Chondrocyte (in vitro differentiated cells): ENCODE measurements around the gene ZNF692. TPM values are rescaled to one million over a fixed set of nuclear protein-coding genes. Genes with fewer than 3 reads are reported as not detected.

Source experiments
- DNase-seq: peaks from one replicate; pipeline ENCODE4 v3.0.0; 2021; ENCODE audit warnings: mixed read lengths, low spot score
- H3K27ac Mint-ChIP-seq: one replicate; pipeline ENCODE4 v1.8.0; 2021; ENCODE audit warnings: mild to moderate bottlenecking, moderate library complexity, mixed read lengths; ENCODE audit not compliant: unreplicated experiment
- H3K27me3 Mint-ChIP-seq: 2 replicates; pipeline ENCODE4 v1.8.0; 2021; ENCODE audit warnings: low read depth, mixed read lengths
- H3K36me3 Mint-ChIP-seq: 2 replicates; pipeline ENCODE4 v1.8.0; 2021; ENCODE audit warnings: low read depth, mixed read lengths
- H3K4me1 Mint-ChIP-seq: 2 replicates; pipeline ENCODE4 v1.8.0; 2021; ENCODE audit warnings: low read depth, mild to moderate bottlenecking, mixed read lengths
- H3K4me3 Mint-ChIP-seq: one replicate; pipeline ENCODE4 v1.8.0; 2021; ENCODE audit warnings: mild to moderate bottlenecking, moderate library complexity, mixed read lengths; ENCODE audit not compliant: unreplicated experiment
- H3K9me3 Mint-ChIP-seq: 2 replicates; pipeline ENCODE4 v1.8.0; 2021; ENCODE audit warnings: low read depth, mixed read lengths
- CTCF ChIP-seq: fragments of 200-600 bp; sonication (generic); IDR thresholded peaks from 2 replicates; pipeline ENCODE4 v1.5.0; 2021; ENCODE audit warnings: antibody characterized with exemption, mild to moderate bottlenecking, moderate library complexity
- total RNA-seq: library from RNA; stranded (reverse); gene quantifications from 3 replicates; pipeline ENCODE4 v1.2.1, GENCODE V29; 2021

Gene ZNF692
- total RNA-seq, 1 donor from 2014 or later = 21.6 TPM

GRCh38 chr1:248813546-248813945, 45.3 kb downstream of the ZNF692 start:
- Mint-ChIP-seq H3K4me3 (no peak overlapping the region), H3K9me3 (no peaks in the 10 kb centered on the region), H3K27me3 (no peaks in the 10 kb centered on the region), H3K4me1 (no peaks in the 10 kb centered on the region), H3K27ac (no peak overlapping the region), H3K36me3 (peaks cover 40% of the 10 kb centered on the region)
- DNase-seq = no peak
- no peak for TF ChIP-seq CTCF

GRCh38 chr1:248812736-248813425, 46.0 kb downstream of the ZNF692 start:
- Mint-ChIP-seq H3K4me3 (no peak overlapping the region), H3K4me1 (no peaks in the 10 kb centered on the region), H3K27ac (no peak overlapping the region)

GRCh38 chr1:248811514-248812490, 47.1 kb downstream of the ZNF692 start:
- no peak overlapping the region for H3K27ac Mint-ChIP-seq
- TF ChIP-seq CTCF = no peak
- H3K36me3 Mint-ChIP-seq = peaks cover 40% of the 10 kb centered on the region
- H3K27me3 Mint-ChIP-seq = no peaks in the 10 kb centered on the region
- H3K4me3 Mint-ChIP-seq = no peak overlapping the region
- no peaks in the 10 kb centered on the region for H3K4me1 Mint-ChIP-seq
- no peaks in the 10 kb centered on the region for H3K9me3 Mint-ChIP-seq
- no peak for DNase-seq

More at GRCh38 chr1:248812736-248813425, 46.0 kb downstream of the ZNF692 start:
- H3K9me3 Mint-ChIP-seq = no peaks in the 10 kb centered on the region
- H3K36me3 Mint-ChIP-seq = peaks cover 40% of the 10 kb centered on the region
- DNase-seq = no peak
- no peak for TF ChIP-seq CTCF
- H3K27me3 Mint-ChIP-seq = no peaks in the 10 kb centered on the region

- H3K4me1 Mint-ChIP-seq = no peaks in the 10 kb centered on the region
- TF ChIP-seq CTCF = no peak
- no peak for DNase-seq
- H3K36me3 Mint-ChIP-seq = peaks cover 35% of the 10 kb centered on the region
- no peaks in the 10 kb centered on the region for H3K9me3 Mint-ChIP-seq
- no peaks in the 10 kb centered on the region for H3K27me3 Mint-ChIP-seq
- no peak overlapping the region for H3K4me3 Mint-ChIP-seq
- no peak overlapping the region for H3K27ac Mint-ChIP-seq
Measured at GRCh38 chr1:248810727-248811513, 48.0 kb downstream of the ZNF692 start.
